Astrocyte (in vitro differentiated cells and primary cell): ENCODE measurements around the gene UROC1.

Experiments
- CTCF ChIP-seq: IDR thresholded peaks from 2 replicates; pipeline ENCODE4 v1.5.1; 2011; ENCODE audit warnings: low read depth, mild to moderate bottlenecking, inconsistent platforms, low read length, moderate library complexity; ENCODE audit not compliant: insufficient read depth
- EZH2 ChIP-seq: IDR thresholded peaks from 2 replicates; pipeline ENCODE4 v1.6.1; 2012; ENCODE audit warnings: mild to moderate bottlenecking, low read length, inconsistent platforms; ENCODE audit not compliant: insufficient read depth

- TF ChIP-seq CTCF = no peak
- TF ChIP-seq EZH2 = no peak
Observed at GRCh38 chr3:126518779-126519177, 1.2 kb upstream of the UROC1 start.
